Measurements from ENCODE around the gene SETX. TPM values are rescaled to one million over a fixed set of nuclear protein-coding genes. Genes with fewer than 3 reads are reported as not detected.

Gene SETX
- total and polyA plus RNA-seq, 10 of the 15 experiments (the other 5 are each of a cell fraction or from before 2014, with no cell fraction given), result 15.8 to 75.7 (median 37.0) TPM

DNA sequence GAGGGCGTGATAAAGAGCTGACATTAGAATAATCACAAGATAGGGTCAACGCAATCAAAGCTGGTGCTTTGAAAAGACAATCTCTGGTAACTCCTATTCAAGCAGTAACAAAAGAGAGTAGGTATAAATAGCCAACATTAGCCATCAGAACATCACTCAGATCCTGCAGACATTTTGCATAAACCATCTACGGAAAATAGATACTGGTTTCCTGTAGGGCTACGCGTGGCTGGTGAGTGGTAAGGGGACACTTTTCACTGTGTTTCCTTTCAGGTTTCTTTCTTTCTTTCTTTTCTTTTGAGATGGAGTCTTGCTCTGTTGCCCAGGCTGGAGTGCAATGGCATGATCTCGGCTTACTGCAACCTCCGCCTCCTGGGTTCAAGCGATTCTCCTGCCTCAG is 29.6 kb upstream of the SETX start (continued):
- TF ChIP-seq POU2F2 (IDR thresholded peaks at IDR 0.05; ENCODE audit: borderline replicate concordance, low read depth, low read length) (peak; percentile 85; the same call in 2 of the 3 replicates), IKZF2 (IDR thresholded peaks at IDR 0.05) (0 out of 4 replicates have a peak, but pooled peaks of 1 of the 2 experiments have one; percentile 27), YY1 (IDR thresholded peaks at IDR 0.05; ENCODE audit: low read depth, low read length) (no peak), NR2C2 (IDR thresholded peaks at IDR 0.05; ENCODE audit: borderline replicate concordance, control insufficient read depth, insufficient read length, low read depth) (no peak), IKZF1 (conservative IDR thresholded peaks at IDR 0.05) (no peak), JUNB (IDR thresholded peaks at IDR 0.05) (0 out of 2 replicates have a peak, but pooled peaks have one; percentile 5), STAT1 (conservative IDR thresholded peaks at IDR 0.05) (no peak), TBL1XR1 (IDR thresholded peaks at IDR 0.05; ENCODE audit: low read depth, low read length) (no peak), MEF2A (IDR thresholded peaks at IDR 0.05; ENCODE audit: insufficient read depth, low read depth, low read length) (peak; percentile 78; the same call in 1 of the 2 replicates), NFIC (IDR thresholded peaks at IDR 0.05; ENCODE audit: low read depth, low read length) (peak; percentile 63; the same call in 1 of the 2 replicates)
- TF ChIP-seq, protein P1, sequence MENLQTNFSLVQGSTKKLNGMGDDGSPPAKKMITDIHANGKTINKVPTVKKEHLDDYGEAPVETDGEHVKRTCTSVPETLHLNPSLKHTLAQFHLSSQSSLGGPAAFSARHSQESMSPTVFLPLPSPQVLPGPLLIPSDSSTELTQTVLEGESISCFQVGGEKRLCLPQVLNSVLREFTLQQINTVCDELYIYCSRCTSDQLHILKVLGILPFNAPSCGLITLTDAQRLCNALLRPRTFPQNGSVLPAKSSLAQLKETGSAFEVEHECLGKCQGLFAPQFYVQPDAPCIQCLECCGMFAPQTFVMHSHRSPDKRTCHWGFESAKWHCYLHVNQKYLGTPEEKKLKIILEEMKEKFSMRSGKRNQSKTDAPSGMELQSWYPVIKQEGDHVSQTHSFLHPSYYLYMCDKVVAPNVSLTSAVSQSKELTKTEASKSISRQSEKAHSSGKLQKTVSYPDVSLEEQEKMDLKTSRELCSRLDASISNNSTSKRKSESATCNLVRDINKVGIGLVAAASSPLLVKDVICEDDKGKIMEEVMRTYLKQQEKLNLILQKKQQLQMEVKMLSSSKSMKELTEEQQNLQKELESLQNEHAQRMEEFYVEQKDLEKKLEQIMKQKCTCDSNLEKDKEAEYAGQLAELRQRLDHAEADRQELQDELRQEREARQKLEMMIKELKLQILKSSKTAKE (IDR thresholded peaks at IDR 0.05; ENCODE audit: low read depth, poor library complexity, severe bottlenecking), result peak; percentile 45

All from GM12878 (cell line).